SK-N-SH treated with all-trans-retinoic acid at 6 μM for 48 hours (cell line): ENCODE results near the gene GRHL3.

Source experiments
- ATAC-seq: fragments of 200-7000 bp; cut with Tn5 transposase; 3 replicates; pipeline ENCODE4 v1.9.1; 2020; ENCODE audit warnings: mild to moderate bottlenecking, moderate library complexity
- ARNTL ChIP-seq: fragments of 450-650 bp; formaldehyde crosslinking; IDR thresholded peaks from 2 replicates; pipeline ENCODE4 v1.5.0; 2020; ENCODE audit warnings: low read depth, mild to moderate bottlenecking, moderate library complexity, borderline replicate concordance
- BACH2 ChIP-seq: fragments of 250-450 bp; sonication (Bioruptor Pico); IDR thresholded peaks from 2 replicates; pipeline ENCODE4 v1.9.0; 2021; ENCODE audit warnings: mild to moderate bottlenecking, borderline replicate concordance
- CSDC2 ChIP-seq: fragments of 250-450 bp; sonication (Bioruptor Pico); IDR thresholded peaks from 2 replicates; pipeline ENCODE4 v1.5.0; 2020; ENCODE audit warnings: mild to moderate bottlenecking, moderate library complexity
- CSRNP3 ChIP-seq: fragments of 250-450 bp; sonication (Bioruptor Pico); IDR thresholded peaks from 2 replicates; pipeline ENCODE4 v1.5.1; 2021; ENCODE audit warnings: mild to moderate bottlenecking, moderate library complexity
- ESRRG ChIP-seq: fragments of 250-450 bp; sonication (Bioruptor Pico); IDR thresholded peaks from 2 replicates; pipeline ENCODE4 v1.6.1; 2021; ENCODE audit warnings: mild to moderate bottlenecking
- ISL1 ChIP-seq: fragments of 250-450 bp; sonication (Bioruptor Pico); IDR thresholded peaks from 2 replicates; pipeline ENCODE4 v2.1.2; 2022; ENCODE audit warnings: mild to moderate bottlenecking, moderate library complexity
- OSR1 ChIP-seq: fragments of 250-450 bp; sonication (Bioruptor Pico); IDR thresholded peaks from 2 replicates; pipeline ENCODE4 v1.8.0; 2022; ENCODE audit warnings: moderate library complexity, mild to moderate bottlenecking, inconsistent platforms
- PATZ1 ChIP-seq: fragments of 250-450 bp; sonication (Bioruptor Pico); IDR thresholded peaks from 2 replicates; pipeline ENCODE4 v1.8.0; 2020; ENCODE audit warnings: mild to moderate bottlenecking, moderate library complexity, borderline replicate concordance
- POU6F1 ChIP-seq: fragments of 250-450 bp; sonication (Bioruptor Pico); IDR thresholded peaks from 2 replicates; pipeline ENCODE4 v1.8.0; 2021; ENCODE audit warnings: low read depth, mild to moderate bottlenecking, moderate library complexity, borderline replicate concordance
- PPARA ChIP-seq: fragments of 250-450 bp; sonication (Bioruptor Pico); IDR thresholded peaks from 2 replicates; pipeline ENCODE4 v1.5.0; 2020; ENCODE audit warnings: mild to moderate bottlenecking, borderline replicate concordance
- RARB ChIP-seq: fragments of 250-450 bp; sonication (Bioruptor Pico); IDR thresholded peaks from 2 replicates; pipeline ENCODE4 v1.8.0; 2021; ENCODE audit warnings: mild to moderate bottlenecking, moderate library complexity
- SNAI2 ChIP-seq: fragments of 250-450 bp; sonication (Bioruptor Pico); IDR thresholded peaks from 2 replicates; pipeline ENCODE4 v1.5.0; 2020; ENCODE audit warnings: mild to moderate bottlenecking, moderate library complexity
- TCF4 ChIP-seq: fragments of 250-450 bp; sonication (Bioruptor Pico); IDR thresholded peaks from 2 replicates; pipeline ENCODE4 v1.8.0; 2021; ENCODE audit warnings: mild to moderate bottlenecking, moderate library complexity, borderline replicate concordance
- TOX ChIP-seq: fragments of 250-450 bp; sonication (Bioruptor Pico); IDR thresholded peaks from 2 replicates; pipeline ENCODE4 v1.8.0; 2021; ENCODE audit warnings: mild to moderate bottlenecking, moderate library complexity, borderline replicate concordance
- ZC3H10 ChIP-seq: fragments of 250-450 bp; sonication (Bioruptor Pico); IDR thresholded peaks from 2 replicates; pipeline ENCODE4 v1.5.1; 2021; ENCODE audit warnings: mild to moderate bottlenecking, moderate library complexity
- ZFP3 ChIP-seq: fragments of 250-450 bp; sonication (Bioruptor Pico); IDR thresholded peaks from 2 replicates; pipeline ENCODE4 v1.5.0; 2020; ENCODE audit warnings: mild to moderate bottlenecking, moderate library complexity
- ZFP30 ChIP-seq: fragments of 450-650 bp; formaldehyde crosslinking; IDR thresholded peaks from 2 replicates; pipeline ENCODE4 v1.5.0; 2022; ENCODE audit warnings: mild to moderate bottlenecking, moderate library complexity
- ZNF565 ChIP-seq: fragments of 450-650 bp; formaldehyde crosslinking; conservative IDR thresholded peaks from 2 replicates; pipeline ENCODE4 v1.5.0; 2020; ENCODE audit warnings: low read depth, mild to moderate bottlenecking, moderate library complexity
- ZNF70 ChIP-seq: fragments of 450-650 bp; formaldehyde crosslinking; IDR thresholded peaks from 2 replicates; pipeline ENCODE4 v1.5.0; 2020; ENCODE audit warnings: mild to moderate bottlenecking, moderate library complexity
- ZNF8 ChIP-seq: fragments of 450-650 bp; formaldehyde crosslinking; IDR thresholded peaks from 2 replicates; pipeline ENCODE4 v1.5.0; 2020; ENCODE audit warnings: mild to moderate bottlenecking, moderate library complexity
- TF ChIP-seq, protein P1 (sequence below): fragments of 250-450 bp; sonication (Bioruptor Pico); IDR thresholded peaks from 2 replicates; pipeline ENCODE4 v1.5.0; 2020; ENCODE audit warnings: mild to moderate bottlenecking, moderate library complexity
- TF ChIP-seq, protein P2 (sequence below): fragments of 250-450 bp; sonication (Bioruptor Pico); IDR thresholded peaks from 2 replicates; pipeline ENCODE4 v1.5.1; 2020; ENCODE audit warnings: low read depth, mild to moderate bottlenecking, moderate library complexity

GRHL3 gene

GRCh38 chr1:24345334-24345733 lies 26.2 kb downstream of the GRHL3 start:
- TF ChIP-seq BACH2 (no peak), OSR1 (CRISPR knock-in tag) (no peak), ZNF70 (no peak), ISL1 (CRISPR knock-in tag) (no peak), RARB (CRISPR knock-in tag) (no peak), ZNF565 (CRISPR knock-in tag) (no peak), CSDC2 (CRISPR knock-in tag) (no peak), TOX (CRISPR knock-in tag) (no peak), ZNF8 (CRISPR knock-in tag) (no peak), ZC3H10 (no peak), PATZ1 (CRISPR knock-in tag) (no peak), SNAI2 (CRISPR knock-in tag) (no peak), ZFP3 (no peak), CSRNP3 (CRISPR knock-in tag) (no peak)
- TF ChIP-seq, protein P1, sequence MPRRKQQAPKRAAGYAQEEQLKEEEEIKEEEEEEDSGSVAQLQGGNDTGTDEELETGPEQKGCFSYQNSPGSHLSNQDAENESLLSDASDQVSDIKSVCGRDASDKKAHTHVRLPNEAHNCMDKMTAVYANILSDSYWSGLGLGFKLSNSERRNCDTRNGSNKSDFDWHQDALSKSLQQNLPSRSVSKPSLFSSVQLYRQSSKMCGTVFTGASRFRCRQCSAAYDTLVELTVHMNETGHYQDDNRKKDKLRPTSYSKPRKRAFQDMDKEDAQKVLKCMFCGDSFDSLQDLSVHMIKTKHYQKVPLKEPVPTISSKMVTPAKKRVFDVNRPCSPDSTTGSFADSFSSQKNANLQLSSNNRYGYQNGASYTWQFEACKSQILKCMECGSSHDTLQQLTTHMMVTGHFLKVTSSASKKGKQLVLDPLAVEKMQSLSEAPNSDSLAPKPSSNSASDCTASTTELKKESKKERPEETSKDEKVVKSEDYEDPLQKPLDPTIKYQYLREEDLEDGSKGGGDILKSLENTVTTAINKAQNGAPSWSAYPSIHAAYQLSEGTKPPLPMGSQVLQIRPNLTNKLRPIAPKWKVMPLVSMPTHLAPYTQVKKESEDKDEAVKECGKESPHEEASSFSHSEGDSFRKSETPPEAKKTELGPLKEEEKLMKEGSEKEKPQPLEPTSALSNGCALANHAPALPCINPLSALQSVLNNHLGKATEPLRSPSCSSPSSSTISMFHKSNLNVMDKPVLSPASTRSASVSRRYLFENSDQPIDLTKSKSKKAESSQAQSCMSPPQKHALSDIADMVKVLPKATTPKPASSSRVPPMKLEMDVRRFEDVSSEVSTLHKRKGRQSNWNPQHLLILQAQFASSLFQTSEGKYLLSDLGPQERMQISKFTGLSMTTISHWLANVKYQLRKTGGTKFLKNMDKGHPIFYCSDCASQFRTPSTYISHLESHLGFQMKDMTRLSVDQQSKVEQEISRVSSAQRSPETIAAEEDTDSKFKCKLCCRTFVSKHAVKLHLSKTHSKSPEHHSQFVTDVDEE (CRISPR knock-in tag): no peak
- no peak for ATAC-seq

DNA sequence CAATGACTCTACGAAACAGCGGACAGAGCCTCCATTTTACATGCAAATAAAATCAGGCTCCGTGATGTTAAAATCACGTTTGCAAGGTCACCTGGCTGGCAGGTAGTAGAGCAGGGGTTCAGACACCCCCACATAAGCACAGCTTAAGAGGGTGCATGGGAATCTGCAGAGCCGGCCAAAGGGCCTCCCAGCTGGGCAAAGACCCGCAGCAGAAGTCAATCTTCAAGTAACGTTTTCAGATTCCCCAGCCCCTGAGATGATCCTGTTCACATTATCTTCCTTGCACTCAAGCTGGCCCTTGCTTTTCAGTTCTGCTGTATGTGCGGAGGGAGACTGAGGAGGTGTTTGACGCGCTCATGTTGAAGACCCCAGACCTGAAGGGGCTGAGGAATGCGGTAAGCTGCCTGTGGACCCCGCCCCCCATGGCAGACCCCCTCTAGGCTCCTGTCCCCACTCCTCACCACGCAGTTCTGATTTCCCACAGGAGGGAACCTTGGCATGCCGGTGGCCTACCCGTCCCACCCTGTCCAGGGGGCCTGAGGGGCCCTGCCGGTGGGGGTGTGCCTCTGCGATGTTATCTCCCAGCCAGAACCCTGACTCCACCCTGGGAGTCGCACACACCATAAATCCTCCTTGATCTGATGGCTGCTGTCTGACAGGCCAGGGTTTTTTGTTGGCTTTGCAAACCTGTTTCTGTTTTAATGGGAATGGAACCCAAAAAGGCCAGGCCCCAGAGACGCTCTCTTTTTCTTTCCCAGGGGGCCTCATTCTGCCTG lies 28.2 kb downstream of the GRHL3 start:
- TF ChIP-seq OSR1 (CRISPR knock-in tag) (no peak), ZFP30 (CRISPR knock-in tag) (no peak)
- ATAC-seq: no peak

GRCh38 chr1:24348196-24348595 lies 29.0 kb downstream of the GRHL3 start:
- no peak for TF ChIP-seq OSR1 (CRISPR knock-in tag)
- no peak for TF ChIP-seq ZFP3
- TF ChIP-seq SNAI2 (CRISPR knock-in tag): no peak
- no peak for TF ChIP-seq ZNF565 (CRISPR knock-in tag)
- TF ChIP-seq RARB (CRISPR knock-in tag): no peak
- TF ChIP-seq, all 23 proteins: peak for 0
- no peak for ATAC-seq

DNA sequence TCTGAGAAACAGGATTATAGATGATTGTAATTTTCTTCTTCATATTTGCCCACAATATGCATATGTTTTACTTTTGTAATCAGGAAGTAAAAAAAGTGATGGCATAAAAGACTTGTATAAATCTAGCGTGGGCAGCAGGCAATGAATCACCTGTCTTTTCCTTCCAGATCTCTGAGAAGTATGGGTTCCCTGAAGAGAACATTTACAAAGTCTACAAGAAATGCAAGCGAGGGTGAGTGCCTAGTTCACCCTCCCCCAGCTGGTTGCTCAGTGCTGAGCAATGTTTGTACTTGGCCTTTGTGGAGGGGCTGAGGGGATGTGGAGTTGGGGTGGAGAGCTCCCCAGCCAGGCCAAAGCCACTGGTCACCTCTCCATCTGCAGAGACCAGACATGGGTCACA lies 30.7 kb downstream of the GRHL3 start:
- ATAC-seq: no peak
- TF ChIP-seq, protein P2, sequence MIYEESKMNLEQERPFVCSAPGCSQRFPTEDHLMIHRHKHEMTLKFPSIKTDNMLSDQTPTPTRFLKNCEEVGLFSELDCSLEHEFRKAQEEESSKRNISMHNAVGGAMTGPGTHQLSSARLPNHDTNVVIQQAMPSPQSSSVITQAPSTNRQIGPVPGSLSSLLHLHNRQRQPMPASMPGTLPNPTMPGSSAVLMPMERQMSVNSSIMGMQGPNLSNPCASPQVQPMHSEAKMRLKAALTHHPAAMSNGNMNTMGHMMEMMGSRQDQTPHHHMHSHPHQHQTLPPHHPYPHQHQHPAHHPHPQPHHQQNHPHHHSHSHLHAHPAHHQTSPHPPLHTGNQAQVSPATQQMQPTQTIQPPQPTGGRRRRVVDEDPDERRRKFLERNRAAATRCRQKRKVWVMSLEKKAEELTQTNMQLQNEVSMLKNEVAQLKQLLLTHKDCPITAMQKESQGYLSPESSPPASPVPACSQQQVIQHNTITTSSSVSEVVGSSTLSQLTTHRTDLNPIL (CRISPR knock-in tag): no peak
- TF ChIP-seq ZC3H10: no peak
- no peak for TF ChIP-seq ZFP3
- no peak for TF ChIP-seq PPARA (CRISPR knock-in tag)
- no peak for TF ChIP-seq BACH2
- TF ChIP-seq ZNF565 (CRISPR knock-in tag): no peak
- TF ChIP-seq TOX (CRISPR knock-in tag): no peak
- TF ChIP-seq, protein P1 (CRISPR knock-in tag): no peak
- no peak for TF ChIP-seq OSR1 (CRISPR knock-in tag)
- no peak for TF ChIP-seq CSDC2 (CRISPR knock-in tag)
- TF ChIP-seq ZNF8 (CRISPR knock-in tag): no peak
- TF ChIP-seq ZNF70: no peak
- no peak for TF ChIP-seq TCF4 (CRISPR knock-in tag)
- TF ChIP-seq POU6F1 (CRISPR knock-in tag): no peak
- TF ChIP-seq RARB (CRISPR knock-in tag): no peak
- no peak for TF ChIP-seq ESRRG
- no peak for TF ChIP-seq SNAI2 (CRISPR knock-in tag)
- TF ChIP-seq ARNTL: no peak
- TF ChIP-seq ISL1 (CRISPR knock-in tag): no peak
